Measurements from ENCODE around the gene LY9. TPM values are rescaled to one million over a fixed set of nuclear protein-coding genes. Genes with fewer than 3 reads are reported as not detected.

The LY9 gene
- total RNA-seq, 2 donors from 2014 or later: 0.46 to 1.7 TPM

DNA sequence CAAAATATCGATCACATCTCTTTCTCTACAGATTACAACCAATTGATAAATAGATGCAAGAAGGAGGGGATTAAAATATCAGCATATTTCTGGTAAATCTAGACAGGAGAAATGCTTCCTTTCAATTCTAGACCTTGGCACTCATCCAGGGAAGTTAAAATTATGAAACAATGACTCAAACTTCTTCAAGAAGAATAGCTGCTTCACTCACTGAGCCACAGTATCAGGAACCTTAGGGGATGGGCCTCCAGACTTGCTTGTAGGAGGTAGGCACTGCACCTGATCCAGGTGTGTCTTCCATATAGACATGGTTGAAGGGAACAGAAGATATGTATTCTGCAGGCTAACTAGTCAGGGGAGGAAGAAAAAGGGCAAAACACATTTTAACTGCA is 47.1 kb upstream of the LY9 start:
- no peak for TF ChIP-seq POLR2AphosphoS5 (IDR thresholded peaks at IDR 0.05)
- TF ChIP-seq POLR2A (IDR thresholded peaks at IDR 0.05): no peak
- TF ChIP-seq, protein P1, sequence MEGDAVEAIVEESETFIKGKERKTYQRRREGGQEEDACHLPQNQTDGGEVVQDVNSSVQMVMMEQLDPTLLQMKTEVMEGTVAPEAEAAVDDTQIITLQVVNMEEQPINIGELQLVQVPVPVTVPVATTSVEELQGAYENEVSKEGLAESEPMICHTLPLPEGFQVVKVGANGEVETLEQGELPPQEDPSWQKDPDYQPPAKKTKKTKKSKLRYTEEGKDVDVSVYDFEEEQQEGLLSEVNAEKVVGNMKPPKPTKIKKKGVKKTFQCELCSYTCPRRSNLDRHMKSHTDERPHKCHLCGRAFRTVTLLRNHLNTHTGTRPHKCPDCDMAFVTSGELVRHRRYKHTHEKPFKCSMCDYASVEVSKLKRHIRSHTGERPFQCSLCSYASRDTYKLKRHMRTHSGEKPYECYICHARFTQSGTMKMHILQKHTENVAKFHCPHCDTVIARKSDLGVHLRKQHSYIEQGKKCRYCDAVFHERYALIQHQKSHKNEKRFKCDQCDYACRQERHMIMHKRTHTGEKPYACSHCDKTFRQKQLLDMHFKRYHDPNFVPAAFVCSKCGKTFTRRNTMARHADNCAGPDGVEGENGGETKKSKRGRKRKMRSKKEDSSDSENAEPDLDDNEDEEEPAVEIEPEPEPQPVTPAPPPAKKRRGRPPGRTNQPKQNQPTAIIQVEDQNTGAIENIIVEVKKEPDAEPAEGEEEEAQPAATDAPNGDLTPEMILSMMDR (IDR thresholded peaks at IDR 0.05): no peak
- intact Hi-C loops (cut with DNase I): no loop called here

DNA sequence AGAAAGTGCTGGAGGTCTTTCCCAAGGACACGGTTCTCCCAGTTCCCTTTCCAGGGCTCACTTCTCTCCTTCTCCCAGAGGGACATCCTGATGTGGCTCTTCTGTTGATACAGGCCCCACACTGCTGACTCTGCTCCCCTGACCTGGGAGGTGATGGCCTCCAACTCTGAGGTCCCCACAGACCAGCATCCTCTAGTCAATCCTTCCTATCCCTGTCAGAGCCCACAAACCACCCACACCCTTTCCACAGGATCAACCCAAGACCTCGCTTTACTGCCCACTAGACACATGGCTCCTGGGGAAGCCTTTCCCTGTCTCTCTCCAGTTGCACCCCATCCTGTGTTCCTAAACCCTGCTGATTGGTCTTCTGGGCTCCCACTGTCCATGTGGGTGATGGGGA is 45.4 kb upstream of the LY9 start:
- TF ChIP-seq POLR2A (IDR thresholded peaks at IDR 0.05) (no peak), POLR2AphosphoS5 (IDR thresholded peaks at IDR 0.05) (no peak)
- TF ChIP-seq, protein P1 (IDR thresholded peaks at IDR 0.05): no peak
- intact Hi-C loops (cut with DNase I): no loop called here

More for the DNA sequence above, 47.1 kb upstream of the LY9 start:
- no peak for DNase-seq (ENCODE audit: low spot score)
- Histone ChIP-seq H3K27me3 (replicated peaks; ENCODE audit: insufficient read depth) (no peaks in the 10 kb centered on the region), H3K27ac (no peak overlapping the region), H3K4me3 (no peak overlapping the region), H3K4me1 (replicated peaks) (no peaks in the 10 kb centered on the region), H3K9me3 (no peaks in the 10 kb centered on the region), H3K36me3 (no peaks in the 10 kb centered on the region)
- 100% methylated on average over 1 of the region's 1 CpG for WGBS

DNA sequence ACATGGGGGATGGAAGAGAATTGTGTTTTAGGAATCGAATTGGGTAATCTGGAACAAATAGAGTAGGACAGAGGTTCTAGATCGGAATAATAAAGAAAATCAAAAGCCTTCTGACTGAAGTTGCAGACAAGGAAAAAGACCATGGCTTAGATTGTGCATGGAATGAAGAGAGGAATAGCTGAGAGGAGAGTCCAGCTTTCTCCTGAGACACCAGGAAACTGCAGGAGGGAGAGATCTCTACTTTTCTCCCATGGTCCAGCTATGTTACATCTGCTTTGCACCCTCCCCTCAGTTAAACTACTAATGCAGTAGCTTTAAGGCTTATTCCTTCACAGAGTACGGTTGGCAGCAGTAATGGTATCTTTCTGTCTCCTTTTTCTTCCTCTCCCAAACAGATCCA is 43.6 kb upstream of the LY9 start:
- WGBS: 58% methylated on average over 3 of the region's 3 CpGs
- no peak for TF ChIP-seq POLR2A (IDR thresholded peaks at IDR 0.05)
- no peak for TF ChIP-seq POLR2AphosphoS5 (IDR thresholded peaks at IDR 0.05)
- TF ChIP-seq, protein P1 (IDR thresholded peaks at IDR 0.05): no peak
- no peaks in the 10 kb centered on the region for H3K27me3 ChIP-seq (replicated peaks; ENCODE audit: insufficient read depth)
- H3K27ac ChIP-seq: no peak overlapping the region
- no peaks in the 10 kb centered on the region for H3K4me1 ChIP-seq (replicated peaks)
- H3K36me3 ChIP-seq: no peaks in the 10 kb centered on the region
- intact Hi-C loops (cut with DNase I): no loop called here
- no peak overlapping the region for H3K4me3 ChIP-seq
- no peak for DNase-seq (ENCODE audit: low spot score)
- no peaks in the 10 kb centered on the region for H3K9me3 ChIP-seq

More for the DNA sequence above, 45.4 kb upstream of the LY9 start:
- no peak for DNase-seq (ENCODE audit: low spot score)
- Histone ChIP-seq H3K36me3 (no peaks in the 10 kb centered on the region), H3K4me3 (no peak overlapping the region), H3K27me3 (replicated peaks; ENCODE audit: insufficient read depth) (no peaks in the 10 kb centered on the region), H3K27ac (no peak overlapping the region), H3K4me1 (replicated peaks) (no peaks in the 10 kb centered on the region), H3K9me3 (no peaks in the 10 kb centered on the region)
- 92% methylated on average over 2 of the region's 2 CpGs for WGBS

DNA sequence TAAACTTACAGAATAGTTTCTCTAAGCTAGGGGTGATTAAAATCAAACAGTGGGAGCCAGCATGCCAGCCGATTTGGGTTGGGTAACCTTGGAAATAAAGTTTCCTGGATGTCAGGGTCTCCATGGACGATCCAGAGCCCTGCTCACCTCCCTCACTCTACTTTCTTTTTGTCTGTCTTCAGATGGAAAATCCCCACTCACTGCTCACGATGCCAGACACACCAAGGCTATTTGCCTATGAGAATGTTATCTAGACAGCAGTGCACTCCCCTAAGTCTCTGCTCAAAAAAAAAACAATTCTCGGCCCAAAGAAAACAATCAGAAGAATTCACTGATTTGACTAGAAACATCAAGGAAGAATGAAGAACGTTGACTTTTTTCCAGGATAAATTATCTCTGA is 43.0 kb upstream of the LY9 start:
- no peak overlapping the region for H3K4me3 ChIP-seq
- no peak overlapping the region for H3K27ac ChIP-seq
- 17% methylated on average over 5 of the region's 5 CpGs for WGBS
- no peaks in the 10 kb centered on the region for H3K36me3 ChIP-seq
- H3K9me3 ChIP-seq: no peaks in the 10 kb centered on the region
- intact Hi-C loops (cut with DNase I): no loop called here
- TF ChIP-seq, protein P1 (IDR thresholded peaks at IDR 0.05): no peak
- TF ChIP-seq POLR2AphosphoS5 (IDR thresholded peaks at IDR 0.05): no peak
- TF ChIP-seq POLR2A (IDR thresholded peaks at IDR 0.05): no peak
- no peak for DNase-seq (ENCODE audit: low spot score)
- H3K27me3 ChIP-seq (replicated peaks; ENCODE audit: insufficient read depth): no peaks in the 10 kb centered on the region
- H3K4me1 ChIP-seq (replicated peaks): no peaks in the 10 kb centered on the region

DNA sequence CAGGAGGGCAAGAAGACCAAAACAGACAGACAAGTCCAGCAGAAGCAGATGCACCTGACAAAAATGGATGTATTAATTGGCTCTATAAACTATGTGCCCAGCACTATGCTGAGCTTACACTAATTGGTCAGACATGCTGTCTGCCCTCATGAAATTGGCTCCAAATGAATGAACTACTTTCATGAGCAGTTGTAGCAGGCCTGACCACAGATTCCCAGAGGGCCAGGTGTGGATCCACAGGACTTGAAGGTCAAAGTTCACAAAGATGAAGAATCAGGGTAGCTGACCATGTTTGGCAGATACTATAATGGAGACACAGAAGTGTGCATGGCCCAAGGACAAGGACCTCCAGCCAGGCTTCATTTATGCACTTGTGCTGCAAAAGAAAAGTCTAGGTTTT is 42.4 kb upstream of the LY9 start:
- Histone ChIP-seq H3K4me1 (replicated peaks) (no peaks in the 10 kb centered on the region), H3K9me3 (no peaks in the 10 kb centered on the region), H3K27me3 (replicated peaks; ENCODE audit: insufficient read depth) (no peaks in the 10 kb centered on the region), H3K36me3 (no peaks in the 10 kb centered on the region), H3K27ac (no peak overlapping the region), H3K4me3 (no peak overlapping the region)
- DNase-seq (ENCODE audit: low spot score): no peak
- intact Hi-C loops (cut with DNase I): no loop called here
- TF ChIP-seq, protein P1 (IDR thresholded peaks at IDR 0.05): no peak
- TF ChIP-seq POLR2A (IDR thresholded peaks at IDR 0.05) (no peak), POLR2AphosphoS5 (IDR thresholded peaks at IDR 0.05) (no peak)

All from prostate gland (tissue), 2 donors.